Endometrial microvascular endothelial cells (primary cell): ENCODE results near the gene SLC39A11. TPM values are rescaled to one million over a fixed set of nuclear protein-coding genes. Genes with fewer than 3 reads are reported as not detected.
"Not testable (repeated sequence)": the region's sequence is repeated elsewhere in the genome, so short reads cannot be mapped to it uniquely, and the experiment has no call there.

ENCODE experiments used
- in situ Hi-C: cut with HindIII; loops from 2 replicates; pipeline ENCODE4 v1.10.0; 2017; ENCODE audit warnings: low sequenced_read_pairs, low pct_unique_long_range_greater_than_20kb; ENCODE audit errors: inconsistent ontology term
- total RNA-seq: library from RNA; depleted of rRNA; stranded (reverse); fragments of >200 nt; gene quantifications from one replicate; pipeline ENCODE4 v1.2.3, GENCODE V29; 2015; ENCODE audit errors: inconsistent ontology term

The SLC39A11 gene
- total RNA-seq, 1 donor from 2014 or later = 11.8 TPM

GRCh38 chr17:72654706-72655105, 437.8 kb downstream of the SLC39A11 start:
- in situ Hi-C loops = no loop called here

- in situ Hi-C loops = no loop called here
These were observed 440.5 kb downstream of the SLC39A11 start for GRCh38 chr17:72651988-72652387.

- in situ Hi-C loops = no loop called here
These were observed 443.8 kb downstream of the SLC39A11 start for GRCh38 chr17:72648702-72649101.

GRCh38 chr17:72646176-72646575, 446.3 kb downstream of the SLC39A11 start:
- in situ Hi-C loops = no loop called here

GRCh38 chr17:72644492-72644891, 448.0 kb downstream of the SLC39A11 start:
- in situ Hi-C loops = no loop called here

GRCh38 chr17:72643575-72644216, 448.8 kb downstream of the SLC39A11 start:
- in situ Hi-C loops = no loop called here

- in situ Hi-C loops = no loop called here
These were observed 449.8 kb downstream of the SLC39A11 start for GRCh38 chr17:72642720-72643119.

- in situ Hi-C loops = no loop called here
These were observed 451.9 kb downstream of the SLC39A11 start for GRCh38 chr17:72640415-72641165.

GRCh38 chr17:72639711-72640110, 452.8 kb downstream of the SLC39A11 start:
- in situ Hi-C loops = no loop called here

- in situ Hi-C loops = not testable (repeated sequence)
These were observed 453.6 kb downstream of the SLC39A11 start for GRCh38 chr17:72638932-72639331.

- in situ Hi-C loops = no loop called here
These were observed 457.4 kb downstream of the SLC39A11 start for GRCh38 chr17:72635034-72635635.

- in situ Hi-C loops = no loop called here
These were observed 457.9 kb downstream of the SLC39A11 start for GRCh38 chr17:72634621-72635020.

GRCh38 chr17:72631949-72632684, 460.4 kb downstream of the SLC39A11 start:
- in situ Hi-C loops = no loop called here

GRCh38 chr17:72631568-72631948, 460.9 kb downstream of the SLC39A11 start:
- in situ Hi-C loops = no loop called here

GRCh38 chr17:72624652-72625051, 467.8 kb downstream of the SLC39A11 start:
- in situ Hi-C loops = no loop called here

- in situ Hi-C loops = no loop called here
These were observed 468.3 kb downstream of the SLC39A11 start for GRCh38 chr17:72624226-72624625.

GRCh38 chr17:72622661-72623433, 469.6 kb downstream of the SLC39A11 start:
- in situ Hi-C loops = no loop called here

GRCh38 chr17:72619976-72620650, 472.4 kb downstream of the SLC39A11 start:
- in situ Hi-C loops = no loop called here
